ENCODE results near the gene AMHR2. TPM values are rescaled to one million over a fixed set of nuclear protein-coding genes. Genes with fewer than 3 reads are reported as not detected.

The AMHR2 gene
- total RNA-seq, 1 experiment from 2014 or later: not detected

GRCh38 chr12:53380104-53380793 lies 43.4 kb upstream of the AMHR2 start, which contains the start of gene SP1:
TSS of gene SP1 (plus strand) at chr12:53380176. CDS start at chr12:53380292, 116 bp downstream.
- no TSS peak for BruUV-seq (replicated peaks)
- intact Hi-C loops (cut with micrococcal nuclease; ENCODE audit: unreplicated experiment): loop anchor here (1.0 to 5.0 kb wide), 2 partner anchors 28 to 42 kb away; partner anchors contain the start of gene AMHR2
- Histone ChIP-seq H3F3A (ENCODE audit: insufficient read depth, low read depth) (peaks cover 25% of the 10 kb centered on the region), H2AFZ (peak within 1 kb of the TSS; percentile 85), H3K4me3 (peak within 1 kb of the TSS; percentile 76), H3K36me3 (ENCODE audit: low read depth) (peaks cover 22% of the 10 kb centered on the region), H3K4me2 (peak within 1 kb of the TSS; percentile 97), H3K9me3 (ENCODE audit: insufficient read depth, low read depth) (no peaks in the 10 kb centered on the region), H3K79me2 (ENCODE audit: low read depth) (peaks cover 44% of the 10 kb centered on the region), H3K27me3 (ENCODE audit: insufficient read depth, low read depth) (no peaks in the 10 kb centered on the region), H3K27ac (peak within 1 kb of the TSS; percentile 97), H3K9me2 (ENCODE audit: insufficient read depth) (no peaks in the 10 kb centered on the region), H4K20me1 (ENCODE audit: insufficient read depth) (peaks cover 12% of the 10 kb centered on the region), H3K4me1 (replicated peaks; ENCODE audit: insufficient read depth) (peaks cover 47% of the 10 kb centered on the region)
- CTCF ChIA-PET: interaction anchor here (1.2 to 4.4 kb wide), 3 partner anchors 28 to 59 kb away, joined by 6 to 24 read pairs (median 16); no protein-coding TSS in a partner anchor
- TF ChIP-seq CTCF (conservative IDR thresholded peaks at IDR 0.05) (no peak), EZH2 (IDR thresholded peaks at IDR 0.05; ENCODE audit: low read depth) (no peak)
- POLR2A ChIA-PET (ENCODE audit: unreplicated experiment): interaction anchor here (0.6 to 0.9 kb wide), 6 partner anchors 13 to 435 kb away, joined by 3 to 8 read pairs (median 4); partner anchors contain the start of gene AAAS
- DNase-seq: peak; percentile 70 to 96

- Histone ChIP-seq H2AFZ (no peak overlapping the region; the same call in 1 of the 2 replicates), H3F3A (ENCODE audit: insufficient read depth, low read depth) (peaks cover 28% of the 10 kb centered on the region), H3K27ac (peak overlapping the region; percentile 97), H3K27me3 (ENCODE audit: insufficient read depth, low read depth) (no peaks in the 10 kb centered on the region), H3K36me3 (ENCODE audit: low read depth) (peaks cover 27% of the 10 kb centered on the region), H3K4me3 (peak overlapping the region; percentile 70), H3K9me3 (ENCODE audit: insufficient read depth, low read depth) (no peaks in the 10 kb centered on the region), H3K4me2 (peak overlapping the region; percentile 97), H3K9me2 (ENCODE audit: insufficient read depth) (no peaks in the 10 kb centered on the region), H3K79me2 (ENCODE audit: low read depth) (peaks cover 52% of the 10 kb centered on the region), H3K4me1 (replicated peaks; ENCODE audit: insufficient read depth) (peaks cover 55% of the 10 kb centered on the region), H4K20me1 (ENCODE audit: insufficient read depth) (peaks cover 17% of the 10 kb centered on the region)
- TF ChIP-seq EZH2 (IDR thresholded peaks at IDR 0.05; ENCODE audit: low read depth) (no peak), CTCF (conservative IDR thresholded peaks at IDR 0.05) (no peak)
- CTCF ChIA-PET: interaction anchor here (0.6 to 4.4 kb wide), 7 partner anchors 14 to 835 kb away, joined by 3 to 24 read pairs (median 9); partner anchors contain the start of gene AAAS
- peak in 1 of 2 experiments; percentile 67 for DNase-seq
- BruUV-seq (replicated peaks): TSS peak; percentile 41
- POLR2A ChIA-PET (ENCODE audit: unreplicated experiment): interaction anchor here (0.6 to 0.8 kb wide), 3 partner anchors 20 to 282 kb away, joined by 6 to 9 read pairs (median 8); no protein-coding TSS in a partner anchor
- intact Hi-C loops (cut with micrococcal nuclease; ENCODE audit: unreplicated experiment): loop anchor here (1.0 to 5.0 kb wide), 2 partner anchors 29 to 41 kb away; partner anchors contain the start of gene AMHR2
Measured at GRCh38 chr12:53380794-53381730, 42.6 kb upstream of the AMHR2 start.

All from PC-9 (cell line).